Activated B cell treated with CpG ODN at 0.5 μM for 24 hours (primary cell): ENCODE measurements around the gene PDE4B. TPM values are rescaled to one million over a fixed set of nuclear protein-coding genes. Genes with fewer than 3 reads are reported as not detected.
A peak's percentile ranks its signal among the peaks of the same experiment; 100 is the strongest.

Experiments
- ATAC-seq: fragments of 200-7000 bp; cut with Tn5 transposase; one replicate; pipeline ENCODE4 v1.10.0; 2021; ENCODE audit warnings: low read depth, mild to moderate bottlenecking, moderate library complexity
- CTCF ChIA-PET: fragments of 350-600 bp; sonication (Branson Sonifier 250); formaldehyde crosslinking; loops from one replicate; lab custom pipeline; 2021; ENCODE audit warnings: antibody characterized with exemption; lab: Charles Lee
- POLR2A ChIA-PET: fragments of 350-600 bp; sonication (Branson Sonifier 250); formaldehyde crosslinking; loops from one replicate; lab custom pipeline; 2021; ENCODE audit warnings: antibody characterized with exemption; lab: Charles Lee
- DNase-seq: peaks from one replicate; pipeline ENCODE4 v3.0.0; 2022
- H3K27ac Mint-ChIP-seq: one replicate; pipeline ENCODE4 v1.8.0; 2020; ENCODE audit warnings: mixed read lengths
- H3K27me3 Mint-ChIP-seq: one replicate; pipeline ENCODE4 v1.8.0; 2021; ENCODE audit warnings: mixed read lengths
- H3K36me3 Mint-ChIP-seq: one replicate; pipeline ENCODE4 v1.8.0; 2021; ENCODE audit warnings: low read depth, mixed read lengths
- H3K4me1 Mint-ChIP-seq: one replicate; pipeline ENCODE4 v1.8.0; 2021; ENCODE audit warnings: mixed read lengths
- H3K4me3 Mint-ChIP-seq: one replicate; pipeline ENCODE4 v1.8.0; 2020; ENCODE audit warnings: mild to moderate bottlenecking, mixed read lengths
- H3K9me3 Mint-ChIP-seq: one replicate; pipeline ENCODE4 v1.8.0; 2020; ENCODE audit warnings: mixed read lengths
- CTCF ChIP-seq: fragments of 200-600 bp; IDR thresholded peaks from one replicate; pipeline ENCODE4 v1.8.0; 2022; ENCODE audit warnings: antibody characterized with exemption, mild to moderate bottlenecking
- intact Hi-C: fragments of 100-400 bp; cut with micrococcal nuclease; formaldehyde crosslinking; loops from one replicate; pipeline ENCODE4 v1.15.1; 2024
- total RNA-seq: library from RNA; stranded (reverse); gene quantifications from 2 replicates; pipeline ENCODE4 v1.2.3, GENCODE V29; 2022

Gene PDE4B
- total RNA-seq, 1 donor from 2014 or later: 84.1 TPM

DNA sequence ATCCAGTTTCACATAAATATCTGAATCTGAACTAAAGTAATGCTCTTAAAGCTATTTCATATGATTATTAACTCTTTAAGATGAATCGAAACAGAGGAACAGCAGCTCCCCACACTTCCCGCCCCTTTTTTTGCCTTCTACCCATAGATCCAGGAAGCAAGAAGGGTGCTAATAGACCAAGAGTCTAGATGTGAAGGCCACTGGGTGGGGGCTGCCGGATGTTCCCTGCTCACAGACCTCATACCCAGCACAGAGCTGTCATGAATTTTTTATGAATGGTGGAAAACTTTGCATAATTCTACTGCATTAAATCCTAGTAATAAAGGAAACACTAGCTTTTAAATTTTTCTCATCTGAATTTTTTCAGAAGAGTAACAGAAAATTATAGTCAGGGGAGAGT is 457.4 kb downstream of the PDE4B start:
- ATAC-seq (no peak), DNase-seq (no peak)
- no peaks in the 10 kb centered on the region for H3K36me3 Mint-ChIP-seq
- peaks cover 27% of the 10 kb centered on the region for H3K4me1 Mint-ChIP-seq
- no peak for TF ChIP-seq CTCF
- peaks cover 6% of the 10 kb centered on the region for H3K27me3 Mint-ChIP-seq
- no peaks in the 10 kb centered on the region for H3K9me3 Mint-ChIP-seq
- intact Hi-C loops: loop anchor here (10.0 kb wide), 1 partner anchor 1185 kb away; no protein-coding TSS in a partner anchor
- POLR2A ChIA-PET: no interaction called here
- H3K4me3 Mint-ChIP-seq: no peak overlapping the region
- CTCF ChIA-PET: interaction anchor here (1.3 to 23.5 kb wide), 5 partner anchors 7 to 288 kb away, joined by 3 to 437 read pairs (median 5); no protein-coding TSS in a partner anchor
- no peak overlapping the region for H3K27ac Mint-ChIP-seq

GRCh38 chr1:66250478-66250877 is 457.8 kb downstream of the PDE4B start:
- TF ChIP-seq CTCF: no peak
- DNase-seq: no peak
- CTCF ChIA-PET: interaction anchor here (1.3 to 23.5 kb wide), 5 partner anchors 7 to 288 kb away, joined by 3 to 437 read pairs (median 5); no protein-coding TSS in a partner anchor
- ATAC-seq: no peak
- POLR2A ChIA-PET: no interaction called here
- H3K4me3 Mint-ChIP-seq: no peak overlapping the region
- H3K27ac Mint-ChIP-seq: no peak overlapping the region
- no peaks in the 10 kb centered on the region for H3K36me3 Mint-ChIP-seq
- H3K27me3 Mint-ChIP-seq: peaks cover 6% of the 10 kb centered on the region
- peaks cover 31% of the 10 kb centered on the region for H3K4me1 Mint-ChIP-seq
- intact Hi-C loops: loop anchor here (10.0 kb wide), 1 partner anchor 1186 kb away; no protein-coding TSS in a partner anchor
- no peaks in the 10 kb centered on the region for H3K9me3 Mint-ChIP-seq

GRCh38 chr1:66251546-66251945 is 458.9 kb downstream of the PDE4B start:
- Mint-ChIP-seq H3K36me3 (no peaks in the 10 kb centered on the region), H3K27ac (no peak overlapping the region), H3K9me3 (no peaks in the 10 kb centered on the region), H3K27me3 (no peaks in the 10 kb centered on the region), H3K4me3 (no peak overlapping the region), H3K4me1 (peaks cover 32% of the 10 kb centered on the region)
- ATAC-seq (no peak), DNase-seq (no peak)
- intact Hi-C loops: loop anchor here (10.0 kb wide), 1 partner anchor 1187 kb away; no protein-coding TSS in a partner anchor
- ChIA-PET CTCF (interaction anchor here (0.9 to 23.5 kb wide), 10 partner anchors 8 to 295 kb away, joined by 3 to 437 read pairs (median 4); no protein-coding TSS in a partner anchor), POLR2A (interaction anchor here (0.7 to 2.3 kb wide), 4 partner anchors 99 to 658 kb away, joined by 3 to 10 read pairs (median 4); no protein-coding TSS in a partner anchor)
- TF ChIP-seq CTCF: no peak

DNA sequence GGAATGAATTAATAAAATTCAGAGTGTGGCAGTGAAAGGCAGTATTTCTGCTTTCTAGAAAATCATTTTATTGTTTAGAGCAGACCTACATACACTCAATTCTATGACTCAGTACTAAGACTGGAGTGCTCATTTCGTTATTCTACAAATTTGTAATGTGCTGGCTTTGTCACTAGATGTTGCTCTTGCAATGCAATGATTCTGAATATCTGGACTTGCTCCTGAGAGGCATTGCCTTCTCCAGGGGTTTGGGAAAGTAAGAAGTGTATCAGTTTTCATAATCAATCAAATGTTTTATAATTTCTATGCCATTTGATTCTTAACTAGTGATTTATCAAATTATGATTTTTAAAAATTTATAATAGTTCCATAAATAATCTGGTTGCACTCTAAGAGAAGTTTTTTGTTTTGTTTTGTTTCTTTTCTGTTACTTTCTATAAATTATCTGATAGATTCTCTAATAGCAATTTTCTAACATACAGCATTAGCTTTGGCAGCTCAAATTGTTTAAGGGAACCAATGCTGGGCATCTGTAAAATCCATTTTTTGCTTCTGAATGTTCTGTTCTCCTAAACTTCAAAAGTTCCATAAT is 460.7 kb downstream of the PDE4B start:
- TF ChIP-seq CTCF: peak; percentile 34
- DNase-seq (no peak), ATAC-seq (peak; percentile 95)
- no peak overlapping the region for H3K4me3 Mint-ChIP-seq
- no peaks in the 10 kb centered on the region for H3K9me3 Mint-ChIP-seq
- ChIA-PET POLR2A (interaction anchor here (0.6 to 2.4 kb wide), 8 partner anchors 23 to 192 kb away, joined by 3 to 22 read pairs (median 4); no protein-coding TSS in a partner anchor), CTCF (interaction anchor here (0.6 to 23.5 kb wide), 24 partner anchors 10 to 473 kb away, joined by 3 to 437 read pairs (median 5); no protein-coding TSS in a partner anchor)
- H3K36me3 Mint-ChIP-seq: no peaks in the 10 kb centered on the region
- H3K27ac Mint-ChIP-seq: peak overlapping the region; percentile 82
- intact Hi-C loops: loop anchor here (1.0 to 10.0 kb wide), 13 partner anchors 11 to 1189 kb away; no protein-coding TSS in a partner anchor
- H3K4me1 Mint-ChIP-seq: peaks cover 28% of the 10 kb centered on the region
- no peaks in the 10 kb centered on the region for H3K27me3 Mint-ChIP-seq

DNA sequence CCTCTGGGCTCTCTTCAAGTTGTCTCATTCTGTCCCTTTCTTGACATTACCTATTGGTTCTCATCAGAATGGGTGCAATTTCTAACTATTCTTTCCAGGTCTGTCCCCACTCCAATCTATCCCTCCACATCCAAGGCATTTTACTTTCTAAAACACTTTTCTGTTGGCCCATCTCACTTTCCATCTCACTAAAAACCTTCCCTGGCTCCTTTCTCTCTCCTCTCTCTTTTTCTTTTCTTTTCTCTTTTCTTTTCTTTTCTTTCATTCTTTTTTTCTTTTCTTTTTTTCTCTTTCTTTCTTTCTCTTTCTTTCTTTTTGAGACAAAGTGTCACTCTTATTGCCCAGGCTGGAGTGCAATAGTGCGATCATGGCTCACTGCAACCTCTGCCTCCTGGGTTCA is 462.1 kb downstream of the PDE4B start:
- ATAC-seq: no peak
- TF ChIP-seq CTCF: no peak
- no peaks in the 10 kb centered on the region for H3K9me3 Mint-ChIP-seq
- H3K4me1 Mint-ChIP-seq: peaks cover 28% of the 10 kb centered on the region
- peak overlapping the region; percentile 82 for H3K27ac Mint-ChIP-seq
- ChIA-PET POLR2A (interaction anchor here (0.6 to 2.4 kb wide), 6 partner anchors 23 to 191 kb away, joined by 3 to 22 read pairs (median 8); no protein-coding TSS in a partner anchor), CTCF (interaction anchor here (0.7 to 23.5 kb wide), 13 partner anchors 11 to 194 kb away, joined by 3 to 437 read pairs (median 6); no protein-coding TSS in a partner anchor)
- no peak for DNase-seq
- no peaks in the 10 kb centered on the region for H3K27me3 Mint-ChIP-seq
- intact Hi-C loops: loop anchor here (1.0 to 10.0 kb wide), 2 partner anchors 12 to 1190 kb away; no protein-coding TSS in a partner anchor
- no peak overlapping the region for H3K4me3 Mint-ChIP-seq
- H3K36me3 Mint-ChIP-seq: no peaks in the 10 kb centered on the region
